ENCODE measurements around the gene BAZ2B. TPM values are rescaled to one million over a fixed set of nuclear protein-coding genes. Genes with fewer than 3 reads are reported as not detected.

The BAZ2B gene
- polyA plus RNA-seq, 1 of the 3 experiments (the other 2 are of a cell fraction): 10.2 TPM

DNA sequence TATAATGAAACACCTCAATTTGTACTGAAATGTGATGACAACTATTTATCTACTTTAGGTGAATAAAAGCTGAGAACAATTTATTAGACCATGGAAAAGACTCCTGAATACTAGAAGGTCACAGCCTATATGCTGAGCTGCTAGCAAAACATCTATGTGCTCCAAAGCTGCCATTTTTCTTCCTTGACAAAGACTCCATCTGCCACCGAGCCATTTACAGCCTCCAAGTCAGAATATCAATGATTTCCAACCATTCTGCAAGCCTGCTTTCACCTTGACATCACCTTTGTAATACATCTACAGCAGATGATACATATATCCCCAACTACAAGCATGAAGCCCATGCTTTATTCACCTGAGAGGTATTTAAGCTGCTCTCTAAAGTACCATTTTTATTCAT is 84.9 kb downstream of the BAZ2B start:
- Histone ChIP-seq H3K4me1 (ENCODE audit: control insufficient read depth in 1 of 2, insufficient read depth in 2 of 2, low read depth in 1 of 2, low read length in 1 of 2) (no peaks in the 10 kb centered on the region), H3K36me3 (replicated peaks in 1 of 2; ENCODE audit: control insufficient read depth in 1 of 2, insufficient read depth in 2 of 2, low read length in 1 of 2) (peaks cover 1 to 21% of the 10 kb centered on the region in 2 experiments), H3K4me3 (ENCODE audit: low read depth in 2 of 2, low read length in 1 of 2) (no peak overlapping the region), H3K79me2 (ENCODE audit: insufficient read depth) (no peaks in the 10 kb centered on the region; the same call in 1 of the 2 replicates), H4K20me1 (ENCODE audit: insufficient read depth) (no peaks in the 10 kb centered on the region), H3K27me3 (ENCODE audit: insufficient read depth) (no peaks in the 10 kb centered on the region), H3K4me2 (no peak overlapping the region), H3K27ac (ENCODE audit: low read depth in 2 of 2, low read length in 1 of 2) (no peak overlapping the region), H3K9ac (no peak overlapping the region), H3K9me2 (0 out of 2 replicates have a peak, but pooled peaks cover 4% of the 10 kb centered on the region), H2AFZ (ENCODE audit: low read depth) (no peak overlapping the region), H3F3A (replicated peaks; ENCODE audit: insufficient read depth) (peaks cover 6% of the 10 kb centered on the region), H3K9me3 (no peaks in the 10 kb centered on the region)
- TF ChIP-seq MEF2A (IDR thresholded peaks at IDR 0.05; ENCODE audit: borderline replicate concordance, low read depth) (no peak), POLR2AphosphoS5 (IDR thresholded peaks at IDR 0.05; ENCODE audit: low read depth, low read length) (no peak), RAD21 (IDR thresholded peaks at IDR 0.05; ENCODE audit: low read length) (no peak), CHD2 (IDR thresholded peaks at IDR 0.05; ENCODE audit: low read length, partially characterized antibody) (no peak), RXRA (IDR thresholded peaks at IDR 0.05; ENCODE audit: borderline replicate concordance, low read depth) (no peak), TCF12 (IDR thresholded peaks at IDR 0.05) (no peak)
- ChIA-PET POLR2A (no interaction called here), CTCF (interaction anchor here (0.6 to 1.0 kb wide), 3 partner anchors 13 to 647 kb away, joined by 3 to 4 read pairs (median 3); no protein-coding TSS in a partner anchor)
- WGBS (ENCODE audit: low lambda C conversion rate): 100% methylated on average over 1 of the region's 1 CpG
- no peak for DNase-seq

GRCh38 chr2:159526433-159526832 is 89.9 kb downstream of the BAZ2B start:
- H3K4me3 ChIP-seq (ENCODE audit: low read depth in 2 of 2, low read length in 1 of 2): no peak overlapping the region
- H3F3A ChIP-seq (replicated peaks; ENCODE audit: insufficient read depth): peaks cover 6% of the 10 kb centered on the region
- H3K9ac ChIP-seq: no peak overlapping the region
- no peak for DNase-seq
- 96% methylated on average over 1 of the region's 1 CpG for WGBS (ENCODE audit: low lambda C conversion rate)
- H3K4me2 ChIP-seq: no peak overlapping the region
- H4K20me1 ChIP-seq (ENCODE audit: insufficient read depth): no peaks in the 10 kb centered on the region
- H3K4me1 ChIP-seq (ENCODE audit: control insufficient read depth in 1 of 2, insufficient read depth in 2 of 2, low read depth in 1 of 2, low read length in 1 of 2): no peaks in the 10 kb centered on the region
- 0 out of 2 replicates have a peak, but pooled peaks cover 4% of the 10 kb centered on the region for H3K9me2 ChIP-seq
- TF ChIP-seq FOSL2 (IDR thresholded peaks at IDR 0.05; ENCODE audit: borderline replicate concordance, low read depth) (no peak), ZBTB33 (IDR thresholded peaks at IDR 0.05; ENCODE audit: borderline replicate concordance, low read depth) (no peak), NRF1 (IDR thresholded peaks at IDR 0.05; ENCODE audit: low read depth, low read length) (no peak), TAF1 (IDR thresholded peaks at IDR 0.05; ENCODE audit: borderline replicate concordance, low read depth, low read length) (no peak), RAD21 (IDR thresholded peaks at IDR 0.05; ENCODE audit: low read length) (no peak)
- CTCF ChIA-PET: no interaction called here
- no peaks in the 10 kb centered on the region; the same call in 1 of the 2 replicates for H3K79me2 ChIP-seq (ENCODE audit: insufficient read depth)
- H3K9me3 ChIP-seq: no peaks in the 10 kb centered on the region
- H3K27me3 ChIP-seq (ENCODE audit: insufficient read depth): no peaks in the 10 kb centered on the region
- no peak overlapping the region for H2AFZ ChIP-seq (ENCODE audit: low read depth)
- H3K27ac ChIP-seq (ENCODE audit: low read depth in 2 of 2, low read length in 1 of 2): no peak overlapping the region
- H3K36me3 ChIP-seq (replicated peaks in 1 of 2; ENCODE audit: control insufficient read depth in 1 of 2, insufficient read depth in 2 of 2, low read length in 1 of 2): peaks cover 5 to 13% of the 10 kb centered on the region in 2 experiments
- POLR2A ChIA-PET: no interaction called here

DNA sequence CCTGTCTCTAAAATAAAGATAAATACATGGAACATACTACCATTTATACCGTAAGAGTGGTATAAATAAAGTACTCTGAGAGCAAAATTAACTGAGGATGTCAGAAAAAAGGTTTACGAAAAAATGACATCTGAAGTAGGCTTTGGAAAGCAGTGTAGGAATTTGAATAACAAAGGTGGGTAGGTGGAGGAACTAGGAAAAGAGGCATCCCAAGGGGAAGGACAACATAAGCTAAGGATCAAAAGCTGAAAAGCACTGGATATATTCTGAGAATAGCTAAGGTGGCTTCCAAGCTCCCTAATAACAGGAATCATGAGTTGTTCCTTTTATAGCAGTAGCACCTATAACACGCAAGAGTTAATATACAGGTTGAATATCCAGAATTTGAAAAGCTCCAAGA is 91.3 kb downstream of the BAZ2B start:
- no peaks in the 10 kb centered on the region for H3K9me3 ChIP-seq
- H2AFZ ChIP-seq (ENCODE audit: low read depth): no peak overlapping the region
- no peaks in the 10 kb centered on the region; the same call in 1 of the 2 replicates for H3K79me2 ChIP-seq (ENCODE audit: insufficient read depth)
- no peak overlapping the region for H3K9ac ChIP-seq
- TF ChIP-seq USF2 (IDR thresholded peaks at IDR 0.05; ENCODE audit: borderline replicate concordance, low read depth, low read length) (no peak), ELF1 (IDR thresholded peaks at IDR 0.05) (no peak), EZH2phosphoT487 (IDR thresholded peaks at IDR 0.05; ENCODE audit: borderline replicate concordance, low read depth) (no peak)
- H3K27me3 ChIP-seq (ENCODE audit: insufficient read depth): no peaks in the 10 kb centered on the region
- 97% methylated on average over 3 of the region's 3 CpGs for WGBS (ENCODE audit: low lambda C conversion rate)
- no peaks in the 10 kb centered on the region for H3K4me1 ChIP-seq (ENCODE audit: control insufficient read depth in 1 of 2, insufficient read depth in 2 of 2, low read depth in 1 of 2, low read length in 1 of 2)
- no peak overlapping the region for H3K27ac ChIP-seq (ENCODE audit: low read depth in 2 of 2, low read length in 1 of 2)
- H3F3A ChIP-seq (replicated peaks; ENCODE audit: insufficient read depth): peaks cover 6% of the 10 kb centered on the region
- peaks cover 5 to 13% of the 10 kb centered on the region in 2 experiments for H3K36me3 ChIP-seq (replicated peaks in 1 of 2; ENCODE audit: control insufficient read depth in 1 of 2, insufficient read depth in 2 of 2, low read length in 1 of 2)
- H3K4me3 ChIP-seq (ENCODE audit: low read depth in 2 of 2, low read length in 1 of 2): no peak overlapping the region
- CTCF ChIA-PET: interaction anchor here (1.0 to 1.3 kb wide), 3 partner anchors 9 to 187 kb away, joined by 3 to 4 read pairs (median 3); partner anchors contain the start of gene MARCHF7
- no peak for DNase-seq
- H3K9me2 ChIP-seq: 0 out of 2 replicates have a peak, but pooled peaks cover 4% of the 10 kb centered on the region
- POLR2A ChIA-PET: no interaction called here
- H3K4me2 ChIP-seq: no peak overlapping the region
- no peaks in the 10 kb centered on the region for H4K20me1 ChIP-seq (ENCODE audit: insufficient read depth)
